ENCODE results near the gene FMO3. TPM values are rescaled to one million over a fixed set of nuclear protein-coding genes. Genes with fewer than 3 reads are reported as not detected.

Gene FMO3
- polyA plus RNA-seq, 1 donor from 2014 or later: not detected

DNA sequence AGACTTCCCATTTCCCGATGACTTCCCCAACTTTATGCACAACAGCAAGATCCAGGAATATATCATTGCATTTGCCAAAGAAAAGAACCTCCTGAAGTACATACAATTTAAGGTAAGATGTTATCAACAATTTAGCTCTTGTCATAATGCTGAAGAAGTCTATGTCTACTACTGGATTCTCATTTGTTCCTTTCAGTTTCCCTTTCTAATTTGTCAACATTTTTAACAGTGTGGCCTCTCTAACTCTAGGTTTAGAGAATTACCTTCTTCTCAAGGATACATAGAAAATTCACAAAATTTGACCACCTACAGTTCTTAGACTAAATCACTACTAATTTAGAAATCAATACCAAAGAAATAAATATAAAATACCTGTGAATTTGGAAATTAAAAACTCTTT, 13.2 kb downstream of the FMO3 start:
- H3K27me3 ChIP-seq (ENCODE audit: insufficient read depth, low read depth, low read length): no peaks in the 10 kb centered on the region
- no peak overlapping the region for H2AFZ ChIP-seq (ENCODE audit: low read depth, low read length)
- no peaks in the 10 kb centered on the region for H4K20me1 ChIP-seq (ENCODE audit: insufficient read depth)
- no peak overlapping the region for H3K9ac ChIP-seq (ENCODE audit: low read length)
- no peak for TF ChIP-seq TAF1 (IDR thresholded peaks at IDR 0.05; ENCODE audit: low read depth)
- no peak for TF ChIP-seq EP300 (conservative IDR thresholded peaks at IDR 0.05; ENCODE audit: poor library complexity, severe bottlenecking)
- no peak for TF ChIP-seq SMC3 (conservative IDR thresholded peaks at IDR 0.05; ENCODE audit: poor library complexity)
- no peak for TF ChIP-seq MXI1 (conservative IDR thresholded peaks at IDR 0.05; ENCODE audit: poor library complexity, severe bottlenecking)
- no peak for TF ChIP-seq CTCF (IDR thresholded peaks at IDR 0.05; ENCODE audit: poor library complexity, severe bottlenecking)
- no peak for TF ChIP-seq REST (IDR thresholded peaks at IDR 0.05; ENCODE audit: borderline replicate concordance)
- TF ChIP-seq RAD21 (conservative IDR thresholded peaks at IDR 0.05): no peak
- no peak for TF ChIP-seq EZH2 (IDR thresholded peaks at IDR 0.05; ENCODE audit: borderline replicate concordance, insufficient read depth, low read length, poor library complexity, severe bottlenecking)
- no peak for TF ChIP-seq POLR2AphosphoS5 (IDR thresholded peaks at IDR 0.05)
- no peaks in the 10 kb centered on the region for H3K79me2 ChIP-seq (replicated peaks; ENCODE audit: insufficient read depth, low read length)
- no peaks in the 10 kb centered on the region for H3F3A ChIP-seq (ENCODE audit: insufficient read depth, low read length, poor library complexity, severe bottlenecking)
- no peaks in the 10 kb centered on the region for H3K9me3 ChIP-seq (ENCODE audit: low read length)
- H3K9me2 ChIP-seq (ENCODE audit: insufficient read depth, low read length): no peaks in the 10 kb centered on the region
- no peaks in the 10 kb centered on the region for H3K36me3 ChIP-seq (ENCODE audit: insufficient read depth, low read length)
- H3K4me3 ChIP-seq (ENCODE audit: low read length): no peak overlapping the region
- H3K4me2 ChIP-seq (ENCODE audit: low read length): no peak overlapping the region
- H3K27ac ChIP-seq (ENCODE audit: low read length): no peak overlapping the region

GRCh38 chr1:171107262-171107940, 16.7 kb downstream of the FMO3 start:
- Histone ChIP-seq H3K27me3 (ENCODE audit: insufficient read depth, low read depth, low read length) (no peaks in the 10 kb centered on the region), H3K79me2 (replicated peaks; ENCODE audit: insufficient read depth, low read length) (no peaks in the 10 kb centered on the region), H3K9me3 (ENCODE audit: low read length) (no peaks in the 10 kb centered on the region), H2AFZ (ENCODE audit: low read depth, low read length) (no peak overlapping the region), H3F3A (ENCODE audit: insufficient read depth, low read length, poor library complexity, severe bottlenecking) (no peaks in the 10 kb centered on the region), H3K9ac (ENCODE audit: low read length) (no peak overlapping the region), H3K4me2 (ENCODE audit: low read length) (no peak overlapping the region), H3K36me3 (ENCODE audit: insufficient read depth, low read length) (no peaks in the 10 kb centered on the region), H3K27ac (ENCODE audit: low read length) (no peak overlapping the region), H4K20me1 (ENCODE audit: insufficient read depth) (no peaks in the 10 kb centered on the region), H3K4me3 (ENCODE audit: low read length) (no peak overlapping the region), H3K9me2 (ENCODE audit: insufficient read depth, low read length) (no peaks in the 10 kb centered on the region)
- TF ChIP-seq SMC3 (conservative IDR thresholded peaks at IDR 0.05; ENCODE audit: poor library complexity): no peak
- TF ChIP-seq POLR2AphosphoS5 (IDR thresholded peaks at IDR 0.05): no peak
- no peak for TF ChIP-seq RAD21 (conservative IDR thresholded peaks at IDR 0.05)
- no peak for TF ChIP-seq TAF1 (IDR thresholded peaks at IDR 0.05; ENCODE audit: low read depth)
